H9 (cell line): Measurements from ENCODE around the gene TLL2. TPM values are rescaled to one million over a fixed set of nuclear protein-coding genes. Genes with fewer than 3 reads are reported as not detected.
A peak's percentile ranks its signal among the peaks of the same experiment; 100 is the strongest.

ENCODE experiments used
- DNase-seq: peaks from one replicate; pipeline ENCODE4 v3.0.0-alpha.2; 2017
- H2AFZ ChIP-seq: one replicate; pipeline ENCODE4 v1.6.1; 2013; ENCODE audit warnings: mild to moderate bottlenecking, low read length, control low read depth, moderate library complexity
- H2AK5ac ChIP-seq: 2 replicates; pipeline ENCODE4 v1.6.1; 2013; ENCODE audit warnings: low read length, control low read depth, mixed read lengths; ENCODE audit not compliant: insufficient read length
- H2BK120ac ChIP-seq: one replicate; pipeline ENCODE4 v1.6.1; 2013; ENCODE audit warnings: low read depth, mild to moderate bottlenecking, low read length, control low read depth, inconsistent platforms; ENCODE audit not compliant: poor library complexity, severe bottlenecking
- H2BK12ac ChIP-seq: 2 replicates; pipeline ENCODE4 v1.6.1; 2013; ENCODE audit warnings: low read length, control low read depth, mixed read lengths, low read depth; ENCODE audit not compliant: insufficient read length
- H2BK15ac ChIP-seq: 2 replicates; pipeline ENCODE4 v1.6.1; 2013; ENCODE audit warnings: low read depth, low read length, control low read depth
- H2BK20ac ChIP-seq: one replicate; pipeline ENCODE4 v1.6.1; 2013; ENCODE audit warnings: low read depth, mild to moderate bottlenecking, low read length, control low read depth, inconsistent platforms; ENCODE audit not compliant: poor library complexity, severe bottlenecking
- H2BK5ac ChIP-seq: 2 replicates; pipeline ENCODE4 v1.6.1; 2013; ENCODE audit warnings: low read length, control low read depth, mixed read lengths; ENCODE audit not compliant: insufficient read length
- H3K14ac ChIP-seq: 2 replicates; pipeline ENCODE4 v1.6.1; 2013; ENCODE audit warnings: low read length, control low read depth; ENCODE audit not compliant: insufficient read depth
- H3K18ac ChIP-seq: 2 replicates; pipeline ENCODE4 v1.6.1; 2013; ENCODE audit warnings: low read depth, mild to moderate bottlenecking, mixed read lengths, low read length, control low read depth; ENCODE audit not compliant: insufficient read length
- H3K23ac ChIP-seq: 2 replicates; pipeline ENCODE4 v1.6.1; 2013; ENCODE audit warnings: low read length, control low read depth, mixed read lengths, low read depth; ENCODE audit not compliant: insufficient read length
- H3K23me2 ChIP-seq: 2 replicates; pipeline ENCODE4 v1.6.1; 2013; ENCODE audit warnings: low read depth, mild to moderate bottlenecking, mixed read lengths, low read length, control low read depth; ENCODE audit not compliant: insufficient read length, poor library complexity, severe bottlenecking
- H3K27ac ChIP-seq: 2 replicates; pipeline ENCODE4 v1.5.1; 2013; ENCODE audit warnings: low read length, control low read depth, mixed read lengths, low read depth; ENCODE audit not compliant: insufficient read length
- H3K27me3 ChIP-seq: 2 replicates; pipeline ENCODE4 v1.6.1; 2013; ENCODE audit warnings: low read length, control low read depth, inconsistent platforms; ENCODE audit not compliant: insufficient read depth
- H3K4ac ChIP-seq: 2 replicates; pipeline ENCODE4 v1.6.1; 2013; ENCODE audit warnings: low read depth, mild to moderate bottlenecking, control low read depth, inconsistent platforms, low read length, moderate library complexity
- H3K4me1 ChIP-seq: 2 replicates; pipeline ENCODE4 v1.6.1; 2013; ENCODE audit warnings: low read length, control low read depth, inconsistent platforms; ENCODE audit not compliant: insufficient read depth
- H3K4me2 ChIP-seq: 2 replicates; pipeline ENCODE4 v1.6.1; 2013; ENCODE audit warnings: low read length, control low read depth, mixed read lengths; ENCODE audit not compliant: insufficient read length, insufficient read depth
- H3K56ac ChIP-seq: 2 replicates; pipeline ENCODE4 v1.6.1; 2013; ENCODE audit warnings: low read depth, mild to moderate bottlenecking, mixed read lengths, low read length, control low read depth; ENCODE audit not compliant: insufficient read length
- H3K79me1 ChIP-seq: 2 replicates; pipeline ENCODE4 v1.6.1; 2013; ENCODE audit warnings: low read depth, mild to moderate bottlenecking, moderate library complexity, low read length, control low read depth, inconsistent platforms; ENCODE audit not compliant: insufficient read depth, poor library complexity, severe bottlenecking
- H3K79me2 ChIP-seq: 2 replicates; pipeline ENCODE4 v1.6.1; 2013; ENCODE audit warnings: low read length, control low read depth, inconsistent platforms; ENCODE audit not compliant: insufficient read depth
- H3K9ac ChIP-seq: 2 replicates; pipeline ENCODE4 v1.6.1; 2013; ENCODE audit warnings: low read length, control low read depth, mixed read lengths; ENCODE audit not compliant: insufficient read length; ENCODE audit errors: extremely low read depth
- H3K9me3 ChIP-seq: one replicate; pipeline ENCODE4 v1.6.1; 2013; ENCODE audit warnings: low read depth, low read length, inconsistent platforms; ENCODE audit not compliant: control insufficient read depth
- H3T11ph ChIP-seq: one replicate; pipeline ENCODE4 v1.6.1; 2013; ENCODE audit warnings: mild to moderate bottlenecking, low read length, control low read depth, inconsistent platforms
- H4K20me1 ChIP-seq: one replicate; pipeline ENCODE4 v1.6.1; 2013; ENCODE audit not compliant: control insufficient read depth, insufficient read length, insufficient read depth
- H4K5ac ChIP-seq: 2 replicates; pipeline ENCODE4 v1.6.1; 2013; ENCODE audit warnings: low read depth, mild to moderate bottlenecking, mixed read lengths, low read length, control low read depth; ENCODE audit not compliant: insufficient read length
- H4K8ac ChIP-seq: replicated peaks from 2 replicates; pipeline ENCODE4 v1.6.1; 2013; ENCODE audit warnings: low read length, control low read depth, mixed read lengths, low read depth; ENCODE audit not compliant: insufficient read length
- H4K91ac ChIP-seq: 2 replicates; pipeline ENCODE4 v1.6.1; 2013; ENCODE audit warnings: low read depth, mild to moderate bottlenecking, moderate library complexity, mixed read lengths, low read length, control low read depth; ENCODE audit not compliant: insufficient read length
- H3K27ac Mint-ChIP-seq, 3 experiments: 2 replicates in 2 of 3; 3 replicates in 1 of 3; pipeline ENCODE4 v1.8.0; 2020 to 2021; ENCODE audit warnings: mixed read lengths in 3 of 3, mild to moderate bottlenecking in 1 of 3, moderate library complexity in 1 of 3
- H3K27me3 Mint-ChIP-seq: 2 replicates; pipeline ENCODE4 v1.8.0; 2021; ENCODE audit warnings: low read depth, mild to moderate bottlenecking, moderate library complexity, mixed read lengths
- H3K36me3 Mint-ChIP-seq, 3 experiments: 2 replicates in 2 of 3; 3 replicates in 1 of 3; pipeline ENCODE4 v1.8.0; 2020 to 2021; ENCODE audit warnings: low read depth in 3 of 3, mixed read lengths in 3 of 3; ENCODE audit not compliant: insufficient read depth in 1 of 3
- H3K4me1 Mint-ChIP-seq, 2 experiments: 2 replicates each; pipeline ENCODE4 v1.8.0; 2020; ENCODE audit warnings: mixed read lengths in 2 of 2
- H3K4me3 Mint-ChIP-seq, 2 experiments: 2 replicates in 1 of 2; 3 replicates in 1 of 2; pipeline ENCODE4 v1.8.0; 2020 to 2021; ENCODE audit warnings: mild to moderate bottlenecking in 2 of 2, mixed read lengths in 2 of 2, moderate library complexity in 1 of 2
- H3K9me3 Mint-ChIP-seq, 2 experiments: 2 replicates in 1 of 2; 3 replicates in 1 of 2; pipeline ENCODE4 v1.8.0; 2020; ENCODE audit warnings: mild to moderate bottlenecking in 2 of 2, mixed read lengths in 2 of 2, moderate library complexity in 1 of 2
- WGBS: extraction: QIAGEN DNeasy Blood & Tissue Kit; methylation state at CpG from one replicate; pipeline ENCODE4 v1.1.7; 2013; ENCODE audit warnings: missing lambda C conversion rate, low lambda C conversion rate, mixed read lengths; ENCODE audit not compliant: insufficient read length; ENCODE audit errors: extremely low coverage; 5-methylcytosine and 5-hydroxymethylcytosine counted together
- total RNA-seq: library from RNA; stranded (reverse); gene quantifications from 2 replicates; pipeline ENCODE4 v1.2.1, GENCODE V29; 2021
- TF ChIP-seq, protein P1 (sequence below): fragments of 200-600 bp; sonication (generic); conservative IDR thresholded peaks from 3 replicates; pipeline ENCODE4 v1.8.0; 2021; ENCODE audit warnings: antibody characterized with exemption, mild to moderate bottlenecking

Gene TLL2
- total RNA-seq, 1 experiment from 2014 or later, result 1.4 TPM

DNA sequence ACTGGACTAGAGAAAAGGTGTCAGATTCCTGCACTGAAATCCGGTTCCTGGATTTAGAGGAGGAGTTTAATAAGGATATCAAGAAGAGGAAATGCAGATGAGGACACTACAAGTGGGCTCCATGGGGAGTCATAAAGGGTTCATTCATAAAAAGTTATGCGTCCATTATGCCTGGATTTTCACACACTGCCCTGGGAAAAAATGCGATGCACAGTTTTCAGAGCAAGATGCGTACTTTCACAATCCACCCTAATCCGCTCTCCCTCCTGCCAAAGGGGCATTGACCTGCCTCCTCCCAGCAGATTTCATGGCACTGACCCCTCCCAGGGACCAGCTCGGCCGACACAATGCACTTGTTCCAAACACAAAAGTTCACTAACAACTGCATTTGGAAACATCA, 112.7 kb downstream of the TLL2 start:
- Mint-ChIP-seq H3K9me3 (no peaks in the 10 kb centered on the region), H3K36me3 (no peaks in the 10 kb centered on the region; a peak in 1 of 7 replicates), H3K4me3 (no peak overlapping the region), H3K27ac (peak overlapping the region in 1 of 3 experiments; percentile 56; a peak in 1 of 7 replicates), H3K27me3 (peaks cover 13% of the 10 kb centered on the region), H3K4me1 (peaks cover 18 to 22% of the 10 kb centered on the region in 2 experiments)
- no peak for DNase-seq
- Histone ChIP-seq H3K9me3 (no peaks in the 10 kb centered on the region), H3K4me2 (no peak overlapping the region), H4K91ac (no peak overlapping the region), H3K79me1 (no peaks in the 10 kb centered on the region), H3K27me3 (no peaks in the 10 kb centered on the region), H3T11ph (no peak overlapping the region), H2BK120ac (no peak overlapping the region), H2AK5ac (no peak overlapping the region), H3K23ac (no peak overlapping the region), H3K9ac (no peak overlapping the region), H4K20me1 (no peaks in the 10 kb centered on the region), H2BK20ac (no peak overlapping the region), H4K5ac (no peak overlapping the region), H2AFZ (no peak overlapping the region), H3K79me2 (no peaks in the 10 kb centered on the region), H3K27ac (no peak overlapping the region), H3K18ac (no peak overlapping the region), H3K56ac (no peak overlapping the region), H3K14ac (no peak overlapping the region), H4K8ac (no peak overlapping the region), H3K23me2 (no peaks in the 10 kb centered on the region), H2BK15ac (no peak overlapping the region), H2BK12ac (no peak overlapping the region), H2BK5ac (no peak overlapping the region), H3K4me1 (no peaks in the 10 kb centered on the region), H3K4ac (no peak overlapping the region)
- no CpG with 5 or more reads among the region's 7 CpGs for WGBS
- TF ChIP-seq, protein P1, sequence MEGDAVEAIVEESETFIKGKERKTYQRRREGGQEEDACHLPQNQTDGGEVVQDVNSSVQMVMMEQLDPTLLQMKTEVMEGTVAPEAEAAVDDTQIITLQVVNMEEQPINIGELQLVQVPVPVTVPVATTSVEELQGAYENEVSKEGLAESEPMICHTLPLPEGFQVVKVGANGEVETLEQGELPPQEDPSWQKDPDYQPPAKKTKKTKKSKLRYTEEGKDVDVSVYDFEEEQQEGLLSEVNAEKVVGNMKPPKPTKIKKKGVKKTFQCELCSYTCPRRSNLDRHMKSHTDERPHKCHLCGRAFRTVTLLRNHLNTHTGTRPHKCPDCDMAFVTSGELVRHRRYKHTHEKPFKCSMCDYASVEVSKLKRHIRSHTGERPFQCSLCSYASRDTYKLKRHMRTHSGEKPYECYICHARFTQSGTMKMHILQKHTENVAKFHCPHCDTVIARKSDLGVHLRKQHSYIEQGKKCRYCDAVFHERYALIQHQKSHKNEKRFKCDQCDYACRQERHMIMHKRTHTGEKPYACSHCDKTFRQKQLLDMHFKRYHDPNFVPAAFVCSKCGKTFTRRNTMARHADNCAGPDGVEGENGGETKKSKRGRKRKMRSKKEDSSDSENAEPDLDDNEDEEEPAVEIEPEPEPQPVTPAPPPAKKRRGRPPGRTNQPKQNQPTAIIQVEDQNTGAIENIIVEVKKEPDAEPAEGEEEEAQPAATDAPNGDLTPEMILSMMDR, result no peak
